Stimulated activated CD8-positive, alpha-beta memory T cell treated with anti-CD3 and anti-CD28 coated beads, Interleukin-12 subunit alpha, Interleukin-12 subunit beta, amount 100 ng/mL, for 24 hours (primary cell): Measurements from ENCODE around the gene KIDINS220.

ENCODE experiments used
- DNase-seq: peaks from one replicate; pipeline ENCODE4 v3.0.0-alpha.2; 2020; ENCODE audit errors: extremely low read depth

The KIDINS220 gene

DNA sequence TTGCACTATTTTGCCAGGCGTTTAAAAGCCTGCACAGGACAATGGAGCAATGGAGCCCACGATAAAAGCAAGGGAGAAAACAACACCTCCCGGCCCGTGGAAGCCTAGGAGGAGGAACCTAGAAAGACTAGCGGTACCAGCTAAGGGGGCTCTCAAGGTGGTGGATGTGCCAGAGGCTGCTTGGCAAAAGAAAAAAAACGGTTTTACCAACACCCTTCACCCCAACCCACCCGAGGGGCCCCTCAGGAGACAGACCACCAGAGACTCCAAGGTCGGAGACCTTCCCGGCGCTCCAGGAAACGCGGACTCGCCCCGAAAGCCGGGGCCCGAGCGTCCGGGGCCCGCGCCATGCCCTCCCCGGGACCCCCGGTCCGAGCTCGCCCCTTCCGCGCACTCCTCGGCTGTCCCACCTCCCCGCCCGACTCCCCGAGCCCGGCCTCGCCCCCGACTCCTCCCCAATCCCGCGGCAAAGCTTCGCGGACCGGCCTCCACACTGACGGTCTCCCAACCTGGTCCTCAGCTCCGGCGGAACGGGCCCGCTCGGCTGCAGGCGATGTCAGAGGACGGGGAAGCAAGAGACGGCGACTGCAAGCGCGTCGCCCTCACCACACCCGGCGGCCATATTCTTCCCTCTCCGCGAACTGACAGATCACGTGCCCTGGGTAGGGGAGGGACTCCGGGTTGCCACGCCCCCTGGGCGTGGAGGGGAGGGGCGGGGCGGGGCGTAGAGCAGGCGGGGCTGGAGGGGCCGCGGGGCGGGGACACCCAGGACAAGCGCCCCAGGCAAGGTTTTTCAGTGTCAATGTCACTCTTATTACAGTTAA is at the start of gene KIDINS220:
Gene KIDINS220, minus strand, starts transcription at position 643 of the 824 bp plus-strand sequence. CDS start 10,520 bp downstream, outside the sequence.
- peak; percentile 54 for DNase-seq

DNA sequence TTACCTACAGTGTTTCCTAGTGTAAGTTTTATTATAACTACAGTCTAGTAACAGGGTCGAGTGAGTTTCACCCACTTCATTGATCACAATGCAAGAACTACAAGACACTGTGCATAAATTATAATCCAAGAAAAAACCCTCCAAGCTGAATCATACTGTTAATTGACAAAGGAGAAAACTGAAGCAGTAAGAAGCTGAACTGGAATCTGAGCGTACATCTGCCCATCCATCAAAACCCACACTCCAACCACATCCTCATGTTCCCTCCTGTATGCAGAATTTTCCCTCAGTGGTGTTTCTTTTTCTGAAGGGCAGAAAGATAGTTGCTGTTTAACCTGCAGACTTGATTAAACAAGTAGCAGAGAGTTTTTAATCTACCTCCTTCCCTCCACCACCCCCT is 49.5 kb upstream of the KIDINS220 start:
- DNase-seq: no peak

DNA sequence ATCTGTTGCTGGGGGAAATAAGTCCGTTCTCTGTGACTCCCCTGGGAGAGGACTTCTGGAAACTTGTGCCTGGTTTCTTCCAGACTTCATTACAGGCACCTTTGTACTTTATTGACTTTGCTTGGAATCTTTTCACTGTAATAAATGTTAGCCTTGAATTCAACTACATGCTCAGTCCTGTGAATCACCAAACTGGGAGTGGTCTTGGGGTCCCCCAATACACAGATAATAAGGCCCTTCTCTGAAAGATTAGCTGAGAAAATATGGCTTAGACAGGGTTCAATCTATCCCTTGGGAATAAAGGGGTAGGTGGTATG is 48.7 kb upstream of the KIDINS220 start:
- no peak for DNase-seq

DNA sequence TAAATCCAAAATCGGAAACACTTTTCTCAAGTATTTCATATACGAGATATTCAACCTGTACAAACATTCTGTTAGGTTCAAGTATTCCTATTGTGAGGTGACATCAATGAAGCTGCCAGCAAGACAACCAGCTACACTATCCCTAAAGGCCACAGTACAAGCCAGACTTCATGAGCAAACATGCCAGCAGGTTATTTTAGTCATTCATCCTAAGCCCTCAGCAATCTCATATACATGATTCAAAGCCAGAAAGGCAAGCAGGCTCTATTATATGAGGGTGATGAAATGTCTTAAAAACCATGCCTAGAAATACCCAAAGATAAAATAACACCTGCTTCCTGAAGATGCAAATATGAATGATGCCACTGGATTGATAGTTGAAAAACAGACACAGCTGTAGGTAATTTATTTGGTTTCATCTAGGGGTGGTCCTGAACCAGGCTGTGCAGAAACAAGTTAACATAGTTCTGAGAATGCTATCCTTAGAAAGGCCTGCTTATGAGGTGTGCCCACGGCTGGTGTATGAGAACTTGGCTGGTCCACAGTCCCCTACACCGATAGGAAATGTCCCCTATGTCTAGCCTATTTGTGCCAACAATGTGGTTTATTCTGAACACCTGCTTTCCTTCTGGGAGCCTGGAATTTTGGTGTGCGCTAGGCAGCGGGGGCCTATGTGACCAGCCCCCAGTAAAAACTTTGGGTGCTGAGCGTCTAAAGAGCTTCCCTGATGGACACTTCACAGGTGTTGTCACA is 48.2 kb upstream of the KIDINS220 start:
- no peak for DNase-seq

DNA sequence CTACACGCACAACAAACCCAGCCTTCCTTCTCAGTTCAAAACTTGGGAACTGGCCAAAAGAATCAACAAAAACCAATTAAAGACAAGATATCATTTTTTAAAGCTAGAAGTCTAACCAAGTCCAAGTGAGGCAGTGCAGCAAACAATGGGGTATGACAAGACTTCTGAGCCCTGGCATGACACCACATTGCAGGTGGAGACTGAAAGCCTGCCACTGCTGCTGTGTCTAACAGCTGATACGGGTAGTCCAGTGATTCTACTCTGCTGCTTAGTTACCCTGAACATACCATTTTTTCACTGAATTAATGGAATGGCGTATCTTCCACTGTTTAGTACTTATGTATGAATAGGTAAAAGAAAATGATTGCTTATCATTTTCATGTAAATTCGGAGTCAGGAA is 47.4 kb upstream of the KIDINS220 start:
- no peak for DNase-seq

DNA sequence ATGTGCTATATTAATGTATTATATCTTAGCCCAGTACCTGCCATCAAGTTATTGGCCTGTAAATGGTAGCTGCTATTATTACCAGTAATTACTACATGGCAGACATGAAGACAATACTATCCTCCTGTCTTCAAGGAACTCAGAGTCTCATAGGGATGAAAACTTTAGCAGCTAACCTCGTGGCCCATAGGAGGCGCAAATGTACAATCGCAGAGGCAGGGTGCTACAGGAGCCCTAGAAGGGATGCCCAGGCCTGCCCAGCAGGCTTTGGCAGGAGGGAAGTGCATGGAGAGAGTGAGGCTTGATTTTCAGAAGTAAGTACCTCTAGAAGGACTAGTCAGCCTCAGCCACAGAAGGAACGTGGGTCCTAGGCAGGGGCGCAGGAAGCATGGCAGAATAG is 44.7 kb upstream of the KIDINS220 start:
- no peak for DNase-seq

DNA sequence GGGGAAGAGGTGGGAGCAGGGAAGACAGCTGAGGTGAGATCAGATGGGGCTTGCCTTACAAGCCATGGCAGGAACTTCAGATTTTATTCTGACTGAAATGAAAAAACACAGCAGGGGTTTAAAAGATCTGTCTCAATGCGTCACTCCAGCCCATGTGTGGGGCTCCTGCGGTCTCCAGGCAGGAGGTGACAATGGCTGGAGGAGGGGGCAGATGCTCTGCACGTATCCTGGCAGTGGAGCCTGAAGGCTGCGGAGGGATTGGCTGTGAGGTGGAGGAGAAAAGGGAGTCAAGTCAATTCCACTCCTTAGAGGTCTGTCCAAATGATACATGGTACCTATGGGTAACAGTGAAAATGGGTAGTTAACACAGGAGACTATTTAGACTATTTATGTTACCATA is 40.5 kb upstream of the KIDINS220 start:
- DNase-seq: no peak

DNA sequence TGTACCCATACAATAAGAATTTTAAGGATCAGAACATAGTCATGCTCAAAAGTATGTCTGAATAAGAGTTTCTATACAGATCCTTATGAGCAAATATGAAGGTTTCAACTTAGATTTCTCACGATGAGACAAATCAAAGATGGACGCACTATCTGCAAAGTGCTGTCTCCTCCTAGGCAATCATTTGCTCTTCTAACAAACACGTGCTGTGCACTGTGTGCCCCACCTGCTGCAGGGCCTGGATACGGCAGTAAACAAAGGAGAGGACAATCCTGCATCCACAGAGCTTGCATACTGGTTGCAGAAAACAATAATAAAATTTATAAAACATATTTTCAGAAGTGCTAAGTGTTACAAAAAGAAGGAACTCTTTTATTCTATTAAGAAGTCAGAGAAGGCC is 39.9 kb upstream of the KIDINS220 start:
- no peak for DNase-seq

DNA sequence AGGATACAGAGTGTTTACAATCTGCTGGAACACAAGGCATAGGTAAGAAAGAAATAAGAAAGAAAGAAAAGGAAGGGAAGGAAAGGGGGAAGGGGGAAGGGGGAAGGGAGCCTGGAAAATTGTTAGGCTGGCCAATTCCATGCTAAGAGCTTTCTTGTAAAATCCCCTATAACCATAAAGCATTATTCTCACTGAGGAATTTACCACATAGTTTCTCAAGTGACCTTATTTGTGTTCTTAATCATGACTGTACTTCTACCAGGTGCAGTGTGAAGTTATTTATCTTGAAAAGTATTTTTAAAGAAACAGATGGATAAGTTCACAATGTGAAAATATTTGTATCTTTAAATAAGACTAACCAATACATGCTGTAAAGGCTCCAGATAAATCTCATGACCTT is 39.2 kb upstream of the KIDINS220 start:
- DNase-seq: no peak

DNA sequence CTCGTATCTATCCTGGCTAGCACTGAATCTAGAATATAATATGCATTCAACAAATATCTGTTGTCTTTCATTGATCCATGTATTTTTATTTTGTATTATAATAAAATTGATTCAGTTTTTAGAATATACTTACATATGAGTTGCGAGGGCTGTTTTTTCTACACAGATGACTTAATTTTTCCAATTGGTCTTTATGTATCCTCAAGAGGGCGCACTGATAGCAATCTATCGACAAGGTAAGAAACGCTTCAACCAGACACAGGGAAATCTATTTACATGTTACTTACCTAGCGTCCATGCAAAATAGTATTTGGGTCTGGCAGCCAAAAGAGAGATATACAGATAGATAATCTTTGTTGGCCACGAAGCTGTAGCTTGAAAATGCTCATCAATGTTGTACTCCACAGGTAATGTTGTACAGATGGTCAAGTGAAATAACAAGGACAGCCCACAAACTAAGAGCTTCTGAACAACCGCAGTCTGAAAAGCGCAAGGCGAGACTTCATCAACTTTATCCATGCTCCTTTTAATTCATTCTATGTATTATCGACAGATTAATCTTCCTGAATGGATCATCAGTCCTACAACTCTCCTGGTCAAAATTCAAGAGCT is 35.5 kb upstream of the KIDINS220 start:
- DNase-seq: no peak

DNA sequence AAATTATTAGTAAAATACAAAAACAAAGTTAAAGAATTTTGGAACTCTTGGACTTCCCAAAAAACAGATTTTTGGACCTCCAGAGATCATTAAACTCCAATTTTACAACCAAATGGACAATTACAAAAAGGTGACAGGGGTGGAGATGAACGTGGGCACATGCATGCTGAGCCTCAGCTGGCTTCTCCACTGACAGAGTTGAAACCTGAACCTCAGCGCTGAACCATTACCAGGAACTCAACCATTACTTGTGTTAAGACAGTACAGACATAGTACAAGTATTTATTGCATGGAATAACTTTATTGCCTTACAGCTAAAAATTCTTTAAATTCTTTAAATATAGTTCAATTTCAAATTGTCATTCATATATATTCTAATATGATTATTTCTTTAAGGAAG is 33.0 kb upstream of the KIDINS220 start:
- no peak for DNase-seq

DNA sequence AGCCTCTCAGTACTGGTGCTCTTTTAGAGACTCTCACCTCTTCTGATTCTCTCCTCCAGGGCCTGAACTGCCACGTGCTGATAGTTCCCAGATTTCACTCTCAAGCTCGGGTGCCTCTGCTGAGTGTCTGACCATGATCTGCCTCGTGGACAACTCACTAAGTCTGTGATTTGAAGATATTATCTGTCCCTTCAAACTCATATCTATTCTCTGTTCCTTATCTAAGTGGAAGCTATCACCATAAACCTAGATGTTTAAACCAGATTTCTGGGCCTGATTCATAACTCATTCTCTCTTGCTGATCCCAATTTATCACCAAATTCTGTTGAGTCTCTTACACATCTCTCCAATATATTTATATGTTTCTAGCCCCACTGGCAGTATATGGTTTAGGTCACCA is 29.9 kb upstream of the KIDINS220 start:
- DNase-seq: no peak

DNA sequence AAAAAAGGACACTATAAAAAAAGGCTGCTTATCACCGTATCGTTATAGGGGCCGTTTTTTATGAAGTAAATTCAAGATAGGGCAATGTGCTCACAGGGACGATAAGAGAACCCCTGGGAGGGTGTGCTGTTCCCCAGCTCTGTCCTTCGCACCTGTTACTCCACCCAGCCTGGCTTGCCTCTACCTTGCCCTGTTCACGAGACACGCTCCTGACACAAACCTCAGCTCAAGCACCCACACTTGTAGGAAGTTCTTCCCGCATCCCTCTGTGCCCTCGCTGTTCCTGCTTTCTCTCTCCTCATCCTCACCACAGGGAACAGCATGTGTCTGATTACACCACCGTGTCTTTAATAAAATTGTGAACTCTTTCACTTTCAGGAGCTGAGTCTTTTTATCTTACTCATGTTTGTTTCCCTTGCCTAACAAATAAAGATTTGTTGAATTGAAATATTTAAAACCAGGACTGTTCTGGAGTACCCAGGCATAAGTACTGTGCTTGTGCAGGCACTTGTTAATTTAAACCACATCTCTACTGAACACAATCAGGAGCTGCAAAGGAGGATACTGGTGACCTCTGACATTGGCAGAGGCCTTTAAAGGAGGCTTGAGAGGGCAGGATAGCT is 26.0 kb upstream of the KIDINS220 start:
- DNase-seq: no peak

DNA sequence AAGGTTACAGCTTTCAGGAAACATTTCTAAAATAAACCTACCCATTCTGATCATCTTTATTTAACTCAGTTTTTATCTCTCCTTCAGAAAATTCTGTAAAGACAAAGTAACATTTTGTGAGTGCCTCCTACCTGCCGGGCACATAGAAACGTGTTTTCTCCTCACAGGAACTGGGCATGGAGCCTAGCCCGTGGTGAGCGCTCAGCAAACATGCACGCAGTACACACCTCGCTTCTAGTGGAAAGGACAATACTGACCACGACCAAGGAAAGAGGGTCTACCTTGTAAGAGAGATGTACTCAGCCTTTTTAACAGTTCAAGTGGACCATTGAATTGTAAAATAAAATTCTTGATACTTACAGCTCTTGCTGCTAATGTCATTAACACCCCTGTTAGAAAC is 24.8 kb upstream of the KIDINS220 start:
- no peak for DNase-seq

DNA sequence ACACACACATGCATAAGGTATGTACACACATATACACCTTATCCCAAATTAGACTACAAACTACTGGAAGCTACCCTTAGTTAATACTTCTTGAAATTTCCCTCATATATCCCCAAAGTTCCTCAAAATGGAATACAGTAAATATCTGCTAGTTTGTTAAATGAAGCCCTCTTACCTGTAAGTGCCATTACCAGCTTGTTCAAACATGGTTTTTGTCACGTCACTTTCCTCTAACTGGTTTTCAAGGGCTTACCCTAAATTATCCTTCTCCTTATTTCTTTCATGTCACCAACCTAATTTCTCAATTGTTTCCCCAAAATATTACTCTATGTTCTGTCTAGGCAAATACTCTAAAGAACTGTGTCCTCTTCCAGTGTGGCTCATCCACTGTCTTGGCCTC is 24.4 kb upstream of the KIDINS220 start:
- DNase-seq: no peak

DNA sequence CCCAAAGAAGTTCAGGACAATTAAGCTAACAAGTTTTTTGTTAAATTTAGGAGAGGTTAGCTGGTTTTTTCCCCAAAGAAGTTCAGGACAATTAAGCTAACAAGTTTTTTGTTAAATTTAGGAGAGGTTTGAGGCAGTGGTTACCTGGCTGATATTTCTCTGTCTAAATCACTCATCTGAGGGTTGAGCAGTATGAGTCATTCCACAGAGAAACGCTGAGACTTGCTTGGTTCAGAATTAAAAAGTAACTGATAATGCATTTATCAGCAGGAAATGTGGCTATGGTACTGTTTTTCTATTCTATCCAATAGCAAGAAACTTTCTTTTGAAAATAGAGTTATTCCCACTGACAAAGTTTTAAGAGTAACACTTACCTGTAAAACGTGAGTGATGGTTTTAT is 22.8 kb upstream of the KIDINS220 start:
- no peak for DNase-seq

DNA sequence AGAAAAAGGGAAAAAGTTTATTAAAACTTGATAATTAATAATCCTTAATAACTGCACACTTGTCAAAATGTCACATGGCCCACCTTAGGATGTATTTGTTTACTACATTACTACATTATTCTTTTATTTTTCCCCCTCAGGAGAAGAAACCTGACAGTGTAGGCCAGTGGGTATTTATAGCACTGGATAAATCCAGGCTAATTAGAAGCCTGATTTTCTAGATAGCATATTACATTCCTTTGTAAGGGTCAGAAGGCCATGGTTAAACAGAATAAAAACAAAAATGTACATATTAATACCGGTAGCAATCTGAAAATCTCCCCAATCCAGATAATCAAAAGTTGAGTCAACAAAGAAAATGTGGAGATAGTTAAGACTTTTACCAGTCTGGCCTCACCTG is 21.5 kb upstream of the KIDINS220 start:
- no peak for DNase-seq

DNA sequence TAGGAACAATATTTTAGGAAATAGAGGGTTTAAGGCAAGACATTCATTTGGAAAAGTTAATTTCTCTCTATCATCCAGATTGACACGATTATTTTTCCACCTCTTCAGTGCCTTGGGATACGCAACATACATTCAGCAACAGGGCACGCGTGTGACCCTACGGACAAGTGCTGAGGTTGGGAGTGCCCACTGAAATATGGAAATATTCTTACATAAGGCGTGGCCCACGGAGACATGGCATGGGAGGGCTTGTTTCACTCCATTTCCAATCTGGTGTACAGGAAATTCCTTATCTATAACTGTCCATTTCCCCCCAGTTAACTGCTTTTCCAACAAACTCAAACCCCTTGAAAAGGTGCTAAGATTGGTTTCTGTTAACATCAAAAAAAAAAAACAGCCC is 20.9 kb upstream of the KIDINS220 start:
- no peak for DNase-seq

DNA sequence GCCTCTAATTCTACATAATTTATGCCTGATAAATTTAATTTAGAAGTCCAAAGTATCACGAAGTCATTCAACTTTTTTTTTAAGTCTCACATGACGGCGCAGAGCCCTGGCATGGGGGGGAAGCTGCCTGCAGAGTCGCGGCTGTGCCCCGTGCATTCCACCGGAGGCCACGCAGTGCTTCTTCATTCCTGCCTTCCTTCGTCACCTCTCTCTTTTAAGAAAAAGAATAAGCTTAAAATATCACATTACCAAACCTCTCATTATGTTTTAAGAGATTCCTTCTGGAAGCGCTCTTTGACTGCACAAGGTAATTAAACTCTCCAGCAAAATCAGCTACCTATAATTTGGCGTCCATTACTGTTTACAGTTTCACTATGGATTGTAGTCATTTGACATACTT is 20.3 kb upstream of the KIDINS220 start:
- DNase-seq: no peak

DNA sequence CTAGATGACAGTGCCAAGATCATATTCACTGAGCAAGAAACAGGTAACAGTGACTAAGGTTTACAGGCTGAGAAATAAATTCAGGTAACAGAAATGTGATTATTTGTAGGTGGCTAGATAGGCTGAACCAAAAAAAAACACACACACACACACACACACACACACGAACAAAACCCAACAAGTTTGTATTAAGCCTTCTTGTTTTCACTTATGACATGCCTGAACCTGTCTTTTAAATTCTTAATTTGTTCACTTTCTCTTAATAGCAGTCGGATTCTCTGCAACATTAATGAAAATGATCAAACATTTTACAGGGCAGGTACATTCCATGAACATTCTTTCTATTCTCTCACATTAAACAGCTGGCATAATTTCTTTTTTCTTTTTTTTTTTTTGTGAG is 18.8 kb upstream of the KIDINS220 start:
- DNase-seq: no peak

DNA sequence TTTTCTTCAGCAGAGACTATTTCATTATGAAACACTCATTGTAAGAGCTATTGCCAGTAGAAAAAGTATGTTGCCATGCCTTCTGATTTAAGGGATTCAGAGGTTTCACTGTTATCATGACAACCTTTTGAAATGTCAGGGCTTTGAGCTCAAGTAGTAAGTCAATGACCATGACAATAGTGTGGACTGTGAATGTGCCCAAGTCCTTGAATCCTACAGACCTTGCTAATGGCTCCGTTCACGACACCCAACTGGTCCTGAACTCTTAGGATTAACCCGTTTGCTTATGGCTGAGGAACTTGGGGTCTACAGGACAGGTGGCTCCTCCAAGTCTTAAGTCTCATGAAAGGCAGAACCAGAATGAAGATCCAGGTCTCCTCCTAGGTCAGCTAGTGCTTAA is 17.6 kb upstream of the KIDINS220 start:
- no peak for DNase-seq

DNA sequence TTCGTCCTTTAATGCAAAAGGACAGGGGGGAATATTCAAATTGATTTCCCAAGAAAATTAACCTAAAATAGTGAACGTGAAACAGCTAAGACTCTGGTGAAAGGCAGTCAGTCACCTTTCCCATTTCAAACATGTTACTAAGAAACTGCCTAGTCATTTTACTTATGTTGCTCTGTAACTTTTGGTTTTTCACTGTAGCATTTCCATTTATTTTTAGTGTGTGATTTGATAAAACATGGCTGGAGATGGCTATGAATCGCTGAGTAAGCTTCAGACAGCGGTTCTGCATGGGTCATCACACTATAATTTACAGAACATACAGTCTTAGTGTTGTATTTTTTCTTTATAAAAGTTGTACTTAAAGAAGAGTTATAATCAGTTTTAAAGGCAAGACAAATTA is 16.0 kb upstream of the KIDINS220 start:
- DNase-seq: no peak
